H1 (cell line): Measurements from ENCODE around the gene ALG6. TPM values are rescaled to one million over a fixed set of nuclear protein-coding genes. Genes with fewer than 3 reads are reported as not detected.
A peak's percentile ranks its signal among the peaks of the same experiment; 100 is the strongest.

Experiments
- CTCF ChIA-PET: fragments of 300-600 bp; sonication (Branson Sonifier 250); formaldehyde crosslinking; loops from one replicate; lab custom pipeline; 2021; ENCODE audit not compliant: partially characterized antibody; lab: Charles Lee
- POLR2A ChIA-PET: fragments of 300-600 bp; sonication (Branson Sonifier 250); formaldehyde crosslinking; loops from one replicate; lab custom pipeline; 2021; ENCODE audit warnings: inconsistent platforms; ENCODE audit not compliant: partially characterized antibody; lab: Charles Lee
- DNase-seq, 2 experiments: peaks; one replicate each; pipeline versions ENCODE4 v3.0.0 to v3.0.0-alpha.2; 2010 to 2022; ENCODE audit warnings: low spot score in 2 of 2, low read depth in 1 of 2, mixed read lengths in 1 of 2
- FAIRE-seq: peaks from 2 replicates; lab custom pipeline; 2011; peaks lifted over from hg19 to GRCh38; lab: Jason Lieb, UNC
- H2AFZ ChIP-seq: 2 replicates; pipeline ENCODE4 v1.8.1; 2012; ENCODE audit warnings: low read length, inconsistent platforms
- H2AK5ac ChIP-seq: 2 replicates; pipeline ENCODE4 v1.6.1; 2013; ENCODE audit warnings: low read depth, low read length
- H2BK120ac ChIP-seq: replicated peaks from 2 replicates; pipeline ENCODE3; 2013; ENCODE audit warnings: low read depth, low read length, inconsistent platforms
- H2BK12ac ChIP-seq: 2 replicates; pipeline ENCODE4 v1.6.1; 2013; ENCODE audit warnings: low read depth, low read length
- H2BK15ac ChIP-seq: 2 replicates; pipeline ENCODE4 v1.6.1; 2013; ENCODE audit warnings: low read length
- H2BK20ac ChIP-seq: 2 replicates; pipeline ENCODE4 v1.6.1; 2013; ENCODE audit warnings: low read length
- H2BK5ac ChIP-seq: 2 replicates; pipeline ENCODE4 v1.6.1; 2013; ENCODE audit warnings: low read depth, low read length
- H3K14ac ChIP-seq: 2 replicates; pipeline ENCODE4 v1.6.1; 2013; ENCODE audit warnings: inconsistent platforms; ENCODE audit not compliant: insufficient read length
- H3K18ac ChIP-seq: 2 replicates; pipeline ENCODE4 v1.6.1; 2013; ENCODE audit warnings: low read length; ENCODE audit errors: extremely low read depth
- H3K23ac ChIP-seq: 2 replicates; pipeline ENCODE4 v1.6.1; 2013; ENCODE audit warnings: inconsistent platforms; ENCODE audit not compliant: insufficient read length
- H3K23me2 ChIP-seq: 2 replicates; pipeline ENCODE4 v1.6.1; 2013; ENCODE audit warnings: low read depth, low read length
- H3K27ac ChIP-seq: 2 replicates; pipeline ENCODE4 v1.6.1; 2011; ENCODE audit warnings: low read depth, low read length, inconsistent platforms
- H3K27me3 ChIP-seq, 4 experiments: replicated peaks in 1 of 4; 1 replicate in 1 of 4; 2 replicates in 3 of 4; pipeline versions ENCODE4 v1.6.1 to v1.8.1; 2011 to 2013; ENCODE audit warnings: low read length in 3 of 4, mild to moderate bottlenecking in 3 of 4, inconsistent platforms in 2 of 4, mixed read lengths in 2 of 4, moderate library complexity in 1 of 4; ENCODE audit not compliant: control insufficient read depth in 3 of 4, insufficient read depth in 3 of 4; ENCODE audit errors: extremely low read depth in 1 of 4
- H3K36me3 ChIP-seq, 4 experiments: 2 replicates each; pipeline versions ENCODE4 v1.6.1 to v1.8.1; 2011 to 2013; ENCODE audit warnings: mild to moderate bottlenecking in 4 of 4, low read length in 3 of 4, moderate library complexity in 2 of 4, control low read depth in 1 of 4, inconsistent platforms in 1 of 4; ENCODE audit not compliant: insufficient read depth in 4 of 4, control insufficient read depth in 2 of 4
- H3K4ac ChIP-seq: replicated peaks from 2 replicates; pipeline ENCODE3; 2013; ENCODE audit warnings: low read length, low read depth, mixed read lengths, inconsistent platforms; ENCODE audit not compliant: insufficient read length
- H3K4me1 ChIP-seq, 4 experiments: replicated peaks in 1 of 4; 1 replicate in 1 of 4; 2 replicates in 3 of 4; pipeline versions ENCODE4 v1.6.1 to v1.8.1; 2011 to 2013; ENCODE audit warnings: low read length in 3 of 4, inconsistent platforms in 2 of 4, mixed read lengths in 1 of 4; ENCODE audit not compliant: insufficient read depth in 4 of 4, control insufficient read depth in 3 of 4
- H3K4me2 ChIP-seq, 2 experiments: 2 replicates each; pipeline versions ENCODE4 v1.6.1 to v1.8.1; 2011 to 2013; ENCODE audit warnings: low read depth in 2 of 2, low read length in 2 of 2, control low read depth in 1 of 2, inconsistent platforms in 1 of 2, mild to moderate bottlenecking in 1 of 2; ENCODE audit not compliant: insufficient read depth in 1 of 2
- H3K4me3 ChIP-seq, 4 experiments: fragments of 200-600, 300-600 bp in 1 of 4; sonication (generic), shearing (Covaris generic), sonication (Bioruptor Twin) in 1 of 4; 2 replicates each; pipeline versions ENCODE4 v1.5.1 to v1.8.1; 2011 to 2016; ENCODE audit warnings: low read length in 4 of 4, low read depth in 3 of 4, control low read depth in 2 of 4, inconsistent platforms in 2 of 4, mild to moderate bottlenecking in 2 of 4, mixed read lengths in 1 of 4, moderate library complexity in 1 of 4; ENCODE audit not compliant: insufficient read depth in 2 of 4; ENCODE audit errors: extremely low read depth in 1 of 4
- H3K56ac ChIP-seq: replicated peaks from 2 replicates; pipeline ENCODE3; 2013; ENCODE audit warnings: low read depth, mild to moderate bottlenecking, mixed read lengths, low read length, inconsistent platforms; ENCODE audit not compliant: insufficient read length
- H3K79me1 ChIP-seq: 2 replicates; pipeline ENCODE4 v1.6.1; 2013; ENCODE audit warnings: low read depth, low read length, control low read depth
- H3K79me2 ChIP-seq, 2 experiments: 2 replicates each; pipeline versions ENCODE4 v1.6.1 to v1.8.1; 2012 to 2013; ENCODE audit warnings: low read length in 2 of 2, mild to moderate bottlenecking in 2 of 2, inconsistent platforms in 1 of 2; ENCODE audit not compliant: insufficient read depth in 2 of 2, control insufficient read depth in 1 of 2
- H3K9ac ChIP-seq, 4 experiments: replicated peaks in 1 of 4; 1 replicate in 1 of 4; 2 replicates in 3 of 4; pipeline versions ENCODE4 v1.6.1 to v1.8.1; 2011 to 2013; ENCODE audit warnings: low read depth in 3 of 4, low read length in 3 of 4, control low read depth in 2 of 4, mild to moderate bottlenecking in 2 of 4, moderate library complexity in 2 of 4, inconsistent platforms in 1 of 4; ENCODE audit errors: extremely low read depth in 1 of 4
- H3K9me3 ChIP-seq, 2 experiments: 2 replicates each; pipeline versions ENCODE4 v1.6.1 to v1.8.1; 2012 to 2013; ENCODE audit warnings: mild to moderate bottlenecking in 2 of 2, moderate library complexity in 2 of 2, control low read depth in 1 of 2, inconsistent platforms in 1 of 2, low read depth in 1 of 2, low read length in 1 of 2, mixed read lengths in 1 of 2; ENCODE audit not compliant: insufficient read depth in 2 of 2
- H4K20me1 ChIP-seq, 2 experiments: replicated peaks in 1 of 2; 2 replicates each; pipeline versions ENCODE3 to v1.8.1; 2011 to 2013; ENCODE audit warnings: inconsistent platforms in 2 of 2, low read length in 2 of 2, mild to moderate bottlenecking in 1 of 2; ENCODE audit not compliant: insufficient read depth in 2 of 2, control insufficient read depth in 1 of 2
- H4K5ac ChIP-seq: 2 replicates; pipeline ENCODE4 v1.6.1; 2013; ENCODE audit warnings: low read length, low read depth, mixed read lengths, inconsistent platforms; ENCODE audit not compliant: insufficient read length
- H4K8ac ChIP-seq: 2 replicates; pipeline ENCODE4 v1.8.0; 2013; ENCODE audit warnings: mild to moderate bottlenecking, moderate library complexity, low read length, inconsistent platforms; ENCODE audit not compliant: insufficient read depth; ENCODE audit errors: extremely low read depth
- H4K91ac ChIP-seq: replicated peaks from 2 replicates; pipeline ENCODE3; 2013; ENCODE audit warnings: low read length, mixed read lengths, inconsistent platforms; ENCODE audit not compliant: insufficient read length
- CTBP2 ChIP-seq: IDR thresholded peaks from 2 replicates; pipeline ENCODE4 v1.7.0; 2011; ENCODE audit warnings: borderline replicate concordance, mild to moderate bottlenecking, moderate library complexity, mixed read lengths, low read length; ENCODE audit not compliant: insufficient read depth, insufficient read length
- EP300 ChIP-seq, 2 experiments: IDR thresholded peaks; 1 replicate in 1 of 2; 2 replicates in 1 of 2; pipeline ENCODE4 v1.6.1; 2011 to 2012; ENCODE audit warnings: low read depth in 2 of 2, low read length in 2 of 2, mild to moderate bottlenecking in 2 of 2, borderline replicate concordance in 1 of 2, inconsistent platforms in 1 of 2, moderate library complexity in 1 of 2
- POU5F1 ChIP-seq: IDR thresholded peaks from 2 replicates; pipeline ENCODE4 v1.6.1; 2011; ENCODE audit warnings: low read depth, mild to moderate bottlenecking, low read length, moderate library complexity
- SIN3A ChIP-seq, 2 experiments: IDR thresholded peaks in 1 of 2; conservative IDR thresholded peaks in 1 of 2; 2 replicates each; pipeline ENCODE4 v1.6.1; 2011 to 2012; ENCODE audit warnings: low read length in 2 of 2, improper control_type of control experiment in 1 of 2, low read depth in 1 of 2, mild to moderate bottlenecking in 1 of 2
- TAF1 ChIP-seq: IDR thresholded peaks from 2 replicates; pipeline ENCODE4 v1.6.1; 2011; ENCODE audit warnings: mild to moderate bottlenecking, low read depth, low read length
- TEAD4 ChIP-seq: IDR thresholded peaks from 2 replicates; pipeline ENCODE4 v1.6.1; 2012; ENCODE audit warnings: low read depth, low read length, inconsistent platforms, mixed read lengths
- WGBS, 2 experiments: shearing (Covaris generic) in 1 of 2; methylation state at CpG; one replicate each; pipeline versions ENCODE4 v1.1.6 to v1.1.7; 2013 to 2015; ENCODE audit warnings: low lambda C conversion rate in 2 of 2, mixed read lengths in 2 of 2, inconsistent platforms in 1 of 2, low coverage in 1 of 2, missing lambda C conversion rate in 1 of 2; ENCODE audit not compliant: insufficient replicate concordance in 2 of 2, insufficient coverage in 1 of 2, insufficient read length in 1 of 2; ENCODE audit errors: extremely low coverage in 1 of 2, missing lambda C conversion rate in 1 of 2; 5-methylcytosine and 5-hydroxymethylcytosine counted together
- polyA plus RNA-seq, 7 experiments: library from polyadenylated mRNA; depleted of rRNA in 3 of 7; stranded (reverse) in 5 of 7; unstranded in 2 of 7; fragments of >200 nt in 5 of 7; fragments of 200-250 nt in 2 of 7; gene quantifications; 1 replicate in 5 of 7; 2 replicates in 1 of 7; 4 replicates in 1 of 7; pipeline versions ENCODE4 v1.2.1 to v1.2.3, GENCODE V29; 2011 to 2013; ENCODE audit warnings: missing spikeins in 2 of 7, mixed read lengths in 2 of 7
- total RNA-seq: library from RNA; stranded (reverse); fragmentation: NEBNext Ultra II Directional; extraction: Animal tissue kit (Norgen Biotek cat#: 25700); gene quantifications from 2 replicates; pipeline ENCODE4 v1.2.1, GENCODE V29; 2021
- TF ChIP-seq, protein P1 (sequence below), 3 experiments: IDR thresholded peaks; 1 replicate in 2 of 3; 2 replicates in 1 of 3; pipeline versions ENCODE4 v1.5.1 to v1.6.1; 2011; ENCODE audit warnings: low read length in 3 of 3, mild to moderate bottlenecking in 3 of 3, inconsistent platforms in 2 of 3, low read depth in 1 of 3, moderate library complexity in 1 of 3; ENCODE audit not compliant: insufficient read depth in 1 of 3; ENCODE audit errors: control extremely low read depth in 1 of 3

The ALG6 gene
- total and polyA plus RNA-seq, 2 of the 8 experiments (the other 6 are each of a cell fraction or from before 2014, with no cell fraction given) = 17.8 to 26.8 TPM

DNA sequence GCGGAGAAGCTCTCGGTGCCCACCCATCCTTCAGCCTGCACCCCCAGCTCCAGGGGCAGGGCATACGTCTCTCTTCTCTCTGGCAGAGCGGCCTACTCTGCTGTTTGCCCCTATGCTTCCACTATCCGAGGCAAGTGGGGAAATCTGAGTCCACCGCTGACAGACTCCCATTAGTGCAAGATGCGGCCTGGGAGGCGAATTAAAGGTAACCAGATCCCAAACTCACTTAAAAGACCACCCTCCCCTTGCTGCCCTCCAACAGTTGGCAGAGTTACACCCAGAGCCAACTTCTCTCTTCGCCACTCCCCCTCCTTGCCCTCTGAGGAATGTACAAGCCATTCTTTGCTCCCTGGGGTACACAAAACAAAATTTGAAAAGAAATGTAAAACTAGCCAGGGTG is 38.6 kb upstream of the ALG6 start:
- WGBS, 2 experiments = 55% methylated on average over 9 of the region's 9 CpGs; no CpG with 5 or more reads in 1 of the 2 experiments
- Histone ChIP-seq H3K4me1 (peaks cover 6 to 40% (median 18%) of the 10 kb centered on the region in 4 experiments), H3K14ac (no peak overlapping the region), H2BK120ac (no peak overlapping the region), H2BK20ac (peak overlapping the region; percentile 67; the same call in 1 of the 2 replicates), H3K18ac (peak overlapping the region; percentile 51; the same call in 1 of the 2 replicates), H3K4ac (no peak overlapping the region), H3K79me1 (no peaks in the 10 kb centered on the region), H2AFZ (no peak overlapping the region), H3K9ac (no peak overlapping the region), H4K91ac (no peak overlapping the region), H4K20me1 (peaks cover 0 to 2% of the 10 kb centered on the region in 2 experiments), H2BK5ac (no peak overlapping the region), H3K27ac (no peak overlapping the region), H3K56ac (no peak overlapping the region), H3K4me3 (peak overlapping the region in 1 of 4 experiments; percentile 58; a peak in 1 of 8 replicates), H3K79me2 (peaks cover 0 to 12% of the 10 kb centered on the region in 2 experiments; a peak in 2 of 4 replicates), H4K5ac (no peak overlapping the region), H3K27me3 (peaks cover 0 to 70% (median 41%) of the 10 kb centered on the region in 4 experiments; a peak in 5 of 7 replicates), H3K9me3 (no peaks in the 10 kb centered on the region), H2AK5ac (peak overlapping the region; percentile 68; the same call in 1 of the 2 replicates), H4K8ac (no peak overlapping the region), H3K36me3 (no peaks in the 10 kb centered on the region), H3K4me2 (peak overlapping the region; percentile 78 to 94), H3K23ac (no peak overlapping the region), H2BK15ac (no peak overlapping the region), H2BK12ac (peak overlapping the region; percentile 3; the same call in 1 of the 2 replicates), H3K23me2 (peaks cover 18% of the 10 kb centered on the region)
- CTCF ChIA-PET = interaction anchor here (0.6 to 6.5 kb wide), 16 partner anchors 11 to 210 kb away, joined by 3 to 71 read pairs (median 4); partner anchors contain the start of gene ALG6
- DNase-seq (no peak), FAIRE-seq (no peak)
- TF ChIP-seq, protein P1, sequence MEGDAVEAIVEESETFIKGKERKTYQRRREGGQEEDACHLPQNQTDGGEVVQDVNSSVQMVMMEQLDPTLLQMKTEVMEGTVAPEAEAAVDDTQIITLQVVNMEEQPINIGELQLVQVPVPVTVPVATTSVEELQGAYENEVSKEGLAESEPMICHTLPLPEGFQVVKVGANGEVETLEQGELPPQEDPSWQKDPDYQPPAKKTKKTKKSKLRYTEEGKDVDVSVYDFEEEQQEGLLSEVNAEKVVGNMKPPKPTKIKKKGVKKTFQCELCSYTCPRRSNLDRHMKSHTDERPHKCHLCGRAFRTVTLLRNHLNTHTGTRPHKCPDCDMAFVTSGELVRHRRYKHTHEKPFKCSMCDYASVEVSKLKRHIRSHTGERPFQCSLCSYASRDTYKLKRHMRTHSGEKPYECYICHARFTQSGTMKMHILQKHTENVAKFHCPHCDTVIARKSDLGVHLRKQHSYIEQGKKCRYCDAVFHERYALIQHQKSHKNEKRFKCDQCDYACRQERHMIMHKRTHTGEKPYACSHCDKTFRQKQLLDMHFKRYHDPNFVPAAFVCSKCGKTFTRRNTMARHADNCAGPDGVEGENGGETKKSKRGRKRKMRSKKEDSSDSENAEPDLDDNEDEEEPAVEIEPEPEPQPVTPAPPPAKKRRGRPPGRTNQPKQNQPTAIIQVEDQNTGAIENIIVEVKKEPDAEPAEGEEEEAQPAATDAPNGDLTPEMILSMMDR (IDR thresholded peaks at IDR 0.05; ENCODE audit: control extremely low read depth in 1 of 3, insufficient read depth in 1 of 3, low read depth in 1 of 3, low read length in 3 of 3) = no peak
- no peak for TF ChIP-seq SIN3A (conservative IDR thresholded peaks at IDR 0.05 in 1 of 2, IDR thresholded peaks at IDR 0.05 in 1 of 2; ENCODE audit: low read depth in 1 of 2, low read length in 2 of 2)
- no peak for TF ChIP-seq EP300 (IDR thresholded peaks at IDR 0.05; ENCODE audit: borderline replicate concordance in 1 of 2, low read depth in 2 of 2, low read length in 2 of 2)
- TF ChIP-seq TAF1 = no peak
- TF ChIP-seq TEAD4 = 0 out of 2 replicates have a peak, but pooled peaks have one; percentile 30
- TF ChIP-seq POU5F1 = no peak
- no peak for TF ChIP-seq CTBP2
- POLR2A ChIA-PET = interaction anchor here (0.6 to 5.5 kb wide), 9 partner anchors 9 to 117 kb away, joined by 3 to 32 read pairs (median 4); partner anchors contain the start of gene ALG6
